GM23248 (cell line): ENCODE data around the gene PRKAR1A. TPM values are rescaled to one million over a fixed set of nuclear protein-coding genes. Genes with fewer than 3 reads are reported as not detected.

Experiments
- DNase-seq: peaks from one replicate; pipeline ENCODE4 v3.0.0-alpha.2; 2015
- H2AFZ ChIP-seq: fragments of 200-600 bp; sonication (generic); 2 replicates; pipeline ENCODE4 v1.6.1; 2016; ENCODE audit warnings: antibody characterized with exemption
- H3F3A ChIP-seq: fragments of 200-600 bp; sonication (generic); 2 replicates; pipeline ENCODE4 v1.6.1; 2016; ENCODE audit warnings: mild to moderate bottlenecking, antibody characterized with exemption, mixed run types; ENCODE audit not compliant: insufficient read depth
- H3K27ac ChIP-seq: fragments of 200-600 bp; sonication (generic); 2 replicates; pipeline ENCODE4 v1.5.1; 2016; ENCODE audit warnings: mild to moderate bottlenecking
- H3K27me3 ChIP-seq: fragments of 200-600 bp; sonication (generic); replicated peaks from 2 replicates; pipeline ENCODE4 v1.6.1; 2016; ENCODE audit warnings: mild to moderate bottlenecking; ENCODE audit not compliant: insufficient read depth
- H3K36me3 ChIP-seq: fragments of 200-600 bp; sonication (generic); 2 replicates; pipeline ENCODE4 v1.6.1; 2016; ENCODE audit warnings: low read depth, mild to moderate bottlenecking
- H3K4me1 ChIP-seq: fragments of 200-600 bp; sonication (generic); 2 replicates; pipeline ENCODE4 v1.6.1; 2016; ENCODE audit warnings: mild to moderate bottlenecking; ENCODE audit not compliant: insufficient read depth
- H3K4me2 ChIP-seq: fragments of 200-600 bp; sonication (generic); one replicate; pipeline ENCODE4 v1.6.1; 2016; ENCODE audit warnings: mild to moderate bottlenecking; ENCODE audit not compliant: unreplicated experiment
- H3K4me3 ChIP-seq: fragments of 200-600 bp; sonication (generic); 2 replicates; pipeline ENCODE4 v1.5.1; 2016; ENCODE audit warnings: mild to moderate bottlenecking
- H3K79me2 ChIP-seq: fragments of 200-600 bp; sonication (generic); 2 replicates; pipeline ENCODE4 v1.6.1; 2016; ENCODE audit warnings: mild to moderate bottlenecking; ENCODE audit not compliant: insufficient read depth
- H3K9ac ChIP-seq: fragments of 200-600 bp; sonication (generic); 2 replicates; pipeline ENCODE4 v1.6.1; 2016; ENCODE audit warnings: mild to moderate bottlenecking
- H3K9me2 ChIP-seq: fragments of 200-600 bp; sonication (generic); 2 replicates; pipeline ENCODE4 v1.6.1; 2016; ENCODE audit warnings: mixed run types, mild to moderate bottlenecking, moderate library complexity; ENCODE audit not compliant: insufficient read depth
- H3K9me3 ChIP-seq: fragments of 200-600 bp; sonication (generic); one replicate; pipeline ENCODE4 v1.6.1; 2017; ENCODE audit warnings: low read depth
- H4K20me1 ChIP-seq: fragments of 200-600 bp; sonication (generic); 2 replicates; pipeline ENCODE4 v1.6.0; 2016; ENCODE audit not compliant: insufficient read depth
- EZH2 ChIP-seq: fragments of 200-600 bp; sonication (generic); IDR thresholded peaks from 2 replicates; pipeline ENCODE4 v1.6.1; 2018; ENCODE audit warnings: antibody characterized with exemption, mild to moderate bottlenecking; ENCODE audit not compliant: insufficient read depth, poor library complexity, severe bottlenecking
- EZH2phosphoT487 ChIP-seq: fragments of 200-600 bp; sonication (generic); IDR thresholded peaks from 2 replicates; pipeline ENCODE4 v1.6.1; 2018; ENCODE audit warnings: antibody characterized with exemption, moderate library complexity, mild to moderate bottlenecking, low read depth; ENCODE audit not compliant: insufficient read depth
- WGBS, 2 experiments: methylation state at CpG; one replicate each; pipeline ENCODE4 v1.1.6; 2015 to 2017; ENCODE audit warnings: low lambda C conversion rate in 2 of 2, low coverage in 1 of 2; ENCODE audit errors: missing lambda C conversion rate in 2 of 2; 5-methylcytosine and 5-hydroxymethylcytosine counted together
- in situ Hi-C: fragments of 300-500 bp; cut with MboI; formaldehyde crosslinking; loops from 2 replicates; pipeline ENCODE4 v1.15.0; 2020
- polyA plus RNA-seq: library from polyadenylated mRNA; unstranded; fragments of >200 nt; fragmentation: Nextera tagmentation; extraction: Ambion mirVana; gene quantifications from 2 replicates; pipeline ENCODE4 v1.2.1, GENCODE V29; 2016
- total RNA-seq: library from RNA; depleted of rRNA; stranded (reverse); fragments of >200 nt; shearing (Covaris generic); gene quantifications from 2 replicates; pipeline ENCODE4 v1.2.3, GENCODE V29; 2014

Gene PRKAR1A
- total and polyA plus RNA-seq, 2 experiments from 2014 or later, result 281 to 331 TPM

DNA sequence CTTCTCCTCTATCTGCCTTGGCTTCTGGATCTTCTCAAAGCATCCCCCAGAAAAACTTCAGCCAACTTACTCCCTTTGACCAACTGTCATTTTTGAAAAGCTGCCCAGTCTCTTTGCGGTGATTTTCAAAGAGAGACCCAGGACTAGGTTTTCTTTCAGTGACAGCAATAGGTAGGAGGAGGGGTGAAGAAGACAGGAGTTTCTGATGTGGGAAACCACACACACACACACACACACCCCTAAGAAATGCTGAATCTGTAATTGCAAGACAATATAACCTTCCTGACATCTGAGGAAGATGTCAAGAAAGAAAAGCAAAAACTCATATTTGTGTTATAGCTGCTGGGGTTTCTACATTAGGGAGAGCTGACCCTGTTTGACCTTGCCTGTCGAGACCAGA, 83.8 kb downstream of the PRKAR1A start:
- Histone ChIP-seq H4K20me1 (no peaks in the 10 kb centered on the region), H3K9me3 (no peaks in the 10 kb centered on the region), H3F3A (peaks cover 36% of the 10 kb centered on the region), H2AFZ (no peak overlapping the region), H3K27me3 (no peaks in the 10 kb centered on the region), H3K36me3 (no peaks in the 10 kb centered on the region), H3K4me1 (peaks cover 50% of the 10 kb centered on the region), H3K79me2 (no peaks in the 10 kb centered on the region), H3K9ac (no peak overlapping the region), H3K9me2 (no peaks in the 10 kb centered on the region), H3K4me2 (no peak overlapping the region), H3K27ac (no peak overlapping the region), H3K4me3 (no peak overlapping the region)
- in situ Hi-C loops, result no loop called here
- DNase-seq, result no peak
- WGBS, 2 experiments, result 69 to 85% methylated on average over 2 of the region's 2 CpGs
- TF ChIP-seq EZH2, result no peak
- no peak for TF ChIP-seq EZH2phosphoT487

DNA sequence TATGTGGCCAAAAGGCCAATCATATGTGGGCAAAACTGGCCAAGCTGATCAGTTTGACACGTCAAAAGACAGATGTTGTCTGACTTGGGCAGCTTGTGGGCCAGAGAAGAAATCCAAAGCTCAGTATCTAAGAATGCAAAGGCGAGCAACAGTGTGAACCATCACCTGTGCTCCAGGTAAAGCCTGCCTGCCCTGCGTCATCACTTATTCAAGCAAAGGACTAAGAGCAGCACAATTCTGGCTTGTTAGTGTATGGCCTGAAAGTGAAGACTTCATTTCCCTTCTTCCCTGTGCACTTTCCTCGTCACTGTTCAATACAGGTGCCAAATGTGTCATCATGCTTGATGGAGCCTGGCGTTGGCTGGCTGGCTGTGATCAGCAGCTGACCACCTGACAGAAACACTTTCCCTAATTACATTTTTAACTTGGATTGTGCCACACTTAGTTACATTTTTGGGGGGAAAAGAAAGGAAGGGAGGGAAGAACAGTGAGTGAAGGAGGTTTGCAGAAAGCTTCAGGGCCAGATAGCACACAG, 84.2 kb downstream of the PRKAR1A start:
- no peak overlapping the region for H3K4me3 ChIP-seq
- in situ Hi-C loops, result no loop called here
- DNase-seq, result no peak
- H4K20me1 ChIP-seq, result no peaks in the 10 kb centered on the region
- TF ChIP-seq EZH2phosphoT487 (no peak), EZH2 (no peak)
- H3K36me3 ChIP-seq, result no peaks in the 10 kb centered on the region
- no peaks in the 10 kb centered on the region for H3K79me2 ChIP-seq
- H3K9me2 ChIP-seq, result no peaks in the 10 kb centered on the region
- H2AFZ ChIP-seq, result no peak overlapping the region
- no peak overlapping the region for H3K27ac ChIP-seq
- no peak overlapping the region for H3K9ac ChIP-seq
- H3F3A ChIP-seq, result peaks cover 36% of the 10 kb centered on the region
- H3K4me1 ChIP-seq, result peaks cover 50% of the 10 kb centered on the region
- no peak overlapping the region for H3K4me2 ChIP-seq
- no peaks in the 10 kb centered on the region for H3K9me3 ChIP-seq
- 94% methylated on average over 5 of the region's 5 CpGs for WGBS, 2 experiments
- H3K27me3 ChIP-seq, result no peaks in the 10 kb centered on the region

DNA sequence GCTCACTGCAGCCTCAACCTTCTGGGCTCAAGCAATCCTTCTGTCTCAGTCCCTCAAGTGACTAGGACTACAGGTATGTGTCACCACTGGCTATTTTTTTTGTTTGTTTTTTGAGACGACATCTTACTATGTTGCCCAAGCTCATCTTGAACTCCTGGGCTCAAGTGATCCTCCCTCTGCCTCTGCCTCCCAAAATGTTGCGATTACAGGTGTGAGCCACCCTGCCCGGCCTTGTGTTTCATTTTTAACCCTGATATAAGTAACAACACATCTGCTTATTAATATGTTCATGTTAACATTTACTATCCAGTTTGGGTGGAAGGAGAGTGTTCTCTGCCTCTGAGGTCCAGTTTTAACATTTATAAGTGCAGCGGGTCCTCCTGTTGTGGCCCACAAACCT, 85.8 kb downstream of the PRKAR1A start:
- H3K27ac ChIP-seq, result peak overlapping the region; percentile 71
- in situ Hi-C loops, result no loop called here
- peaks cover 42% of the 10 kb centered on the region for H3K4me1 ChIP-seq
- TF ChIP-seq EZH2phosphoT487 (no peak), EZH2 (no peak)
- 87 to 89% methylated on average over 4 of the region's 4 CpGs for WGBS, 2 experiments
- no peaks in the 10 kb centered on the region for H3K36me3 ChIP-seq
- no peaks in the 10 kb centered on the region for H3K27me3 ChIP-seq
- H2AFZ ChIP-seq, result peak overlapping the region; percentile 85
- H3F3A ChIP-seq, result peaks cover 36% of the 10 kb centered on the region
- H4K20me1 ChIP-seq, result no peaks in the 10 kb centered on the region
- no peak for DNase-seq
- H3K9me2 ChIP-seq, result no peaks in the 10 kb centered on the region
- peak overlapping the region; percentile 66 for H3K9ac ChIP-seq
- peak overlapping the region; percentile 92 for H3K4me2 ChIP-seq
- H3K79me2 ChIP-seq, result no peaks in the 10 kb centered on the region
- H3K4me3 ChIP-seq, result peak overlapping the region; percentile 80
- H3K9me3 ChIP-seq, result no peaks in the 10 kb centered on the region

DNA sequence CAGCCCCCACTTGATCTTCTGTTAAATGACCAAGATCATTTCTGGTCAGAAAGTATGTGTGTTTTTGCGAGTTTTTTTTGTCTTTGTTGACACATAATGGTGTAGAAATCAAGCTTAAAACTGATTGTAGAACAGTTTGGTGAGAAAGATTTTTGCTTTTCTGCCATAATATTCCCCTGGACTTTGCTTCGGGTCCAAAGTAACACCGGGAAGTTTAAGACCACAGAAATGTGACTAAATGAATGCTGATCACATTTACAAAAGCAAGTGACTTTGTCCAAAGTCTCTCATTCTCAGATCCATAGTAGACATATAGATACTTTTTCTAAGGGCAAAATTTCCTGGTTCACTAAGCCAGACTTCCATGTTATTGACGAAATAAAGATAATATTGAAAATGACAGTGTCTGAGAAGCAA, 86.3 kb downstream of the PRKAR1A start:
- H2AFZ ChIP-seq, result peak overlapping the region; percentile 85
- in situ Hi-C loops, result no loop called here
- no peak for DNase-seq
- 27 to 30% methylated on average over 4 of the region's 4 CpGs for WGBS, 2 experiments
- H3K4me3 ChIP-seq, result peak overlapping the region; percentile 80
- H3K9me2 ChIP-seq, result no peaks in the 10 kb centered on the region
- H3F3A ChIP-seq, result peaks cover 32% of the 10 kb centered on the region
- peak overlapping the region; percentile 71 for H3K27ac ChIP-seq
- no peaks in the 10 kb centered on the region for H3K27me3 ChIP-seq
- no peaks in the 10 kb centered on the region for H3K79me2 ChIP-seq
- peak overlapping the region; percentile 92 for H3K4me2 ChIP-seq
- no peaks in the 10 kb centered on the region for H4K20me1 ChIP-seq
- TF ChIP-seq EZH2phosphoT487, result no peak
- TF ChIP-seq EZH2, result no peak
- H3K36me3 ChIP-seq, result no peaks in the 10 kb centered on the region
- peak overlapping the region; percentile 66 for H3K9ac ChIP-seq
- H3K9me3 ChIP-seq, result no peaks in the 10 kb centered on the region
- peaks cover 37% of the 10 kb centered on the region for H3K4me1 ChIP-seq

DNA sequence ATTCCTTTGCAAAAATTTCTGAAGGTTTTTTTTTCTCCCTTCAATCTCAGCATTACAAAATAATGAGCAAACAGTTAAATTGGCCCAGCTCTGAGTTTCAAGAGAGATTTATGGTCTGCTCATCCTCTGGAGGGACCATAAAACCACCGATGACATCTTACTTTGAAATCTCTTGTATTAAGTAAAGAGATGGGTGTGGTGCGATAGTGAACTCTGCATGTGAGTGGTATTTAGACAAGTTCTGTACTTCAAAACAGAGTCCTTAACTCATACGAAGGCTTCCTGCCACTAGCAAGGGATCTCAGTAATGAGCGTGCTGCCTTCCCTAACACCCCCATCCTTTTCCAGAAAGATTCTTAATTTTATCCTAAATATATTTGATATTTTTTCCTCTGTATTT, 86.9 kb downstream of the PRKAR1A start:
- WGBS, 2 experiments, result 2 to 4% methylated on average over 4 of the region's 4 CpGs
- DNase-seq, result peak; percentile 90
- peak overlapping the region; percentile 92 for H3K4me2 ChIP-seq

More for the DNA sequence above, 86.9 kb downstream of the PRKAR1A start:
- H3K79me2 ChIP-seq, result no peaks in the 10 kb centered on the region
- H3K4me3 ChIP-seq, result peak overlapping the region; percentile 80
- TF ChIP-seq EZH2phosphoT487, result 0 out of 2 replicates have a peak, but pooled peaks have one; percentile 36
- TF ChIP-seq EZH2, result no peak
- H2AFZ ChIP-seq, result peak overlapping the region; percentile 85; the same call in 1 of the 2 replicates
- H3K27ac ChIP-seq, result peak overlapping the region; percentile 71
- no peaks in the 10 kb centered on the region for H3K27me3 ChIP-seq
- no peaks in the 10 kb centered on the region for H4K20me1 ChIP-seq
- peaks cover 32% of the 10 kb centered on the region for H3F3A ChIP-seq
- no peaks in the 10 kb centered on the region for H3K9me2 ChIP-seq
- peaks cover 36% of the 10 kb centered on the region for H3K4me1 ChIP-seq
- H3K9me3 ChIP-seq, result no peaks in the 10 kb centered on the region
- H3K36me3 ChIP-seq, result no peaks in the 10 kb centered on the region
- peak overlapping the region; percentile 66 for H3K9ac ChIP-seq
- in situ Hi-C loops, result no loop called here
